Fibroblast of pulmonary artery (primary cell): Measurements from ENCODE around the gene DHX8.
A peak's percentile ranks its signal among the peaks of the same experiment; 100 is the strongest.

Source experiments
- DNase-seq: peaks from one replicate; pipeline ENCODE4 v3.0.0-alpha.2; 2010; ENCODE audit warnings: low read depth
- H3K4me3 ChIP-seq: replicated peaks from 2 replicates; pipeline ENCODE4 v1.5.1; 2011; ENCODE audit warnings: low read depth, mild to moderate bottlenecking, control low read depth, low read length, moderate library complexity
- CTCF ChIP-seq: IDR thresholded peaks from 2 replicates; pipeline ENCODE4 v1.5.1; 2011; ENCODE audit warnings: mild to moderate bottlenecking, control low read depth, low read length, inconsistent platforms; ENCODE audit errors: missing control alignments

DHX8 gene

DNA sequence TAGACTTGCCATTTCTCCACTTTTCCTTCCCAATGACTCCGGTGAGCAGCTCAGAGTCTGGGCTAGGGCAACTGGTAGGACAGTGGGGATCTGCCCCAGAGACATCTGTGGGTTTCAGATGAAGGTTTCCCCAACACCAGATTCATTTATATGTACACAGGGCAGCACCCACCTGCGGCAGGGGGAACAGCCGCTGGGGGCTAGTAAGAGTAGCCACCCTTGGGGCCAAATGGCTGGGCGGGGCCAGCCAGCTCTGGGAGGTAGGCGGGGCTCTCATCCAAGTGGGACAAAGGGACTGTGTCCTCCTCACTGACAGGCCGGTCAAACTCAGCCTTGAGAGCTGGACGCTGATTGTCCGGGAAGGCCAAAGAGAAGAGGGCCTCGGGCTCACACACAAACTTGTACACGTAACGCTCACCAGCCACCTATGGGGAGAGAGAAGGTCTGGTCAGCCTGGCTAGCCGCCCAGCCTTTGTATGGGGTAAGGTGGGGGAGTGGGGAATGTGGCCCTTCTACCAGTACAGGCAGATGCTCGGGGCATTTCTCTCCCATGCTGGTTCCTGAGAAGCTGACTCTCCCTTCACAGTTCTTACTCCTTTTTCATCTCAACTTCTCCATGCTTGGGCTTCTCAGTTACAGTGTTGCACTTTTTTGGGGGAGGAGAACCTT, 44.7 kb downstream of the DHX8 start:
- TF ChIP-seq CTCF, result no peak
- H3K4me3 ChIP-seq, result no peak overlapping the region

DNA sequence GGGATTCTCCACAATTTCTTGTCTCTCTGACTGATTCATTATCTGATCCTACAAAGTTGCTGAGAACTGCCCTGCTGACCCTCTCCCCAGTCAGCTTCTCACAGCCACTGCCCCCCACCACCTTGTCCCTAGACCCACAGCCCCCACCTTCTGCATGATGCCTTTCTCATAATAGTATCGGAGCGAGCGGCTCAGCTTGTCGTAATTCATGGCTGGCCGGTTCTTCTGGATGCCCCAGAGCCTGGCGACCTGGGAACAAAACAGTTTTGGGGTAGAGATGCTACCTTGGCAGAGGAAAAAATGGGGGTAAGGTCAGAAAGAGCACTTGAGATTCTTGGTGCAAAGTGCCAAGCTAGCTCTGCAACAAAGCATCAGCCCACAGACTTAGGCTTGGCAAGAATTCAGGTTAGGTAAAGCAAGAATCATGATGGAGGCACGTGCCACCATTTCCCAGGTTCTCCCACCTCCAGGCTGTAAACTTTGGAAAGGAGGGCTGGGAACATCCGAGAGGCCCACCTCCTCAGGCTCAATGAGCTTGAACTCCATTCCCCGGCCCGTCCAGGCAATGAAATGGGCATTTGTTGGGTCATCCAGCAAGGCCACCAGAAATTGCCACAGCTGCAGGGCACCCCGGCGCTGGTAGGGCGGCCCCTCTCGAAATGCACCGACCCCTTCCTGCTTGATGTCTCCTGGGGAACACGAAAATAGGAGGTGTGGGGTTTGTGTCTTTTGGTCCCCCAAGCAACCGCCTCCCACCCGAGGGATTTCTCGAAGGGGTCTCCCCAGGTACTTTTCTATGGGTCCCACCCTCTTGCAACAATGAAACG, 45.4 kb downstream of the DHX8 start:
- DNase-seq, result no peak
- no peak for TF ChIP-seq CTCF
- H3K4me3 ChIP-seq, result no peak overlapping the region

More for the DNA sequence above, 44.7 kb downstream of the DHX8 start:
- DNase-seq, result no peak

GRCh38 chr17:43529947-43530287, 46.1 kb downstream of the DHX8 start:
- H3K4me3 ChIP-seq, result peak overlapping the region; percentile 28
- TF ChIP-seq CTCF, result no peak

DNA sequence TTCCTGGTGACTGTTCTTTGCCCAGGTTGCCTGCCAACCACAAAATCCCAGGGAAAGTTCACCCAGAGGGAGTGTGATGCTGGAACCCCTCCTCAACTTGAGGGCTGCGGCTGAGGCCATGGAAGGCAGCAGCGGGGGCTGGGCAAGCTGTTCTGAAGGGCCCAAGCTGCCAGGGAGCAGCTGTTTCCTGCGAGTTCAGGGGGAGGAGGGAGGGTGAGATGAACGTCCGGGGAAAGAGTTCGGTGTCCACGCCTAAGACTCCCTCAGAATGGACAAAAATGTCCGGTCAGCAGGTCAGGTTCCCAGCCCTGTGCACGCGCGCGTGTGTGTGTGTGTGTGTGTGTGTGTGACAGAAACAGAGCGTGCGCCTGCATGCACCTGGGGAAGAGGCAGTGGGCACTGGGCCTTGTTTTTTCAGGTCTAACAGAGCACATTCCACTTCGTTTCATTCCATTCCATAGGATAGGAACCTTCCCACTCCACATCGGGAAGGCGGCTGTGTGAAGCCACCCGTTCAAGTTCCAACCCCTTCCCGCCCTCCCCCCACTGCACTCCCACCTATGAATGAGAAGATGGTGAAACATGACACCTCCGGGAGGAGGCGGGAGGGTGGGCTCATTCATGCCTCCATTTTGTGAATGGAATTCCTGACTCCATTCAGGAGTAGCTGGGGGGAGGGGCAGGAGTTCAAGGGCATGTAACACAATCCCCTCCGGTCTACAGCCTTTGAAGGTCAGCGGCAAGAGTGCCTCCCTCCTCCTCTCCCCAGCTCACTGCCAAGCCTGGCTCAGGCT, 46.7 kb downstream of the DHX8 start:
- peak; percentile 92 for DNase-seq

More at GRCh38 chr17:43529947-43530287, 46.1 kb downstream of the DHX8 start:
- no peak for DNase-seq

DNA sequence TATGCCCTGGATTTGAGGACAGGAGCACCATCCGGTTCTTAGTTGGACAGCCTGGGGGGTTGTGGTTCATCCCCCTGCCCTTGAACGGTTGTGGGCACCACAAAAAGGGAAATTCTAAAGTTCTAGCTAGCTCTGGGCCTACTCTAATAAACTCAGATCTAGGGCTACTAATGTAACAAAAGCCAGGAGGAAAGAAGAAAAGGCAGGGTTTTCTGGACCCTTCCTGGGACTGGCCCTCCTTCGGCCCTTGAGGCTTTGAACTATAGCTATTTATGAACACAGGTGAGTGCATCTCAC, 47.3 kb downstream of the DHX8 start:
- no peak overlapping the region for H3K4me3 ChIP-seq
- no peak for DNase-seq

More for the DNA sequence above, 46.7 kb downstream of the DHX8 start:
- TF ChIP-seq CTCF, result no peak
- H3K4me3 ChIP-seq, result peak overlapping the region; percentile 28

DNA sequence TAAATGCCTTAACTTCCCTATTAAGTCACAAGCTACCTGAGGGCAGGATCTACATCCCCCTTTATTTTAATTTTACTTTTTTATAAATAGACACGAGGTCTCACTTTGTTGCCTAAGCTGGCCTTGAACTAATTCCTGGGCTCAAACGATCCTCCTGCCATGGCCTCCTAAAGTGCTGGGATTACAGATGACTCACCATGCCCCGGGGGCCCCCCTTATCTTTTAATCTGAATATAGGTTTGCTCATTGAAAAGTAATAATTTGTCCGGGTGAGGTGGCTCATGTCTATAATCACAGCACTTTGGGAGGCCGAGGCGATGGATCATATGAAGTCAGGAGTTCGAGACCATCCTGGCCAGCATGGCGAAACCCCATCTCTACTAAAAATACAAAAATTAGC, 48.2 kb downstream of the DHX8 start:
- no peak for TF ChIP-seq CTCF
- H3K4me3 ChIP-seq, result no peak overlapping the region
- no peak for DNase-seq

More for the DNA sequence above, 47.3 kb downstream of the DHX8 start:
- no peak for TF ChIP-seq CTCF
